Raji (cell line): Measurements from ENCODE around the gene LIMA1.

Experiments used
- POLR2A ChIP-seq: IDR thresholded peaks from 2 replicates; pipeline ENCODE4 v1.6.1; 2011; ENCODE audit warnings: low read depth, low read length, control low read depth; ENCODE audit not compliant: insufficient read depth

LIMA1 gene

DNA sequence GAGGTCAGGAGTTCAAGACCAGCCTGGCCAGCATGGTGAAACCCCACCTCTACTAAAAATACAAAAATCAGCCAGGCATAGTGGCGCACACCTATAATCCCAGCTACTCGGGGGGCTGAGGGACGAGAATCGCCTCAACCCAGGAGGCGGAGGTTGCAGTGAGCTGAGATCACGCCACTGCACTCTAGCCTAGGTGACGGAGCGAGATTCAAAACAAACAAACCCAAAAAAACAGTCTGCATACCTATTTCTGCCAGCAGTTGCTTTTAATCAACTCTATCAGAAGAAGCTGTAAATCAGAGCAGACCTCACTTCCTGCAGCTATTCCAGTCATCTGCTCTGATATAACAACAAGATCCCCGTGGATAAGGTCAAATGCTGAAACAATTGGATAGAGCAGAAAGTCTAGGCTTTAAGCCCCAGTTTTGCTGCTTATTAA lies 50.5 kb downstream of the LIMA1 start:
- TF ChIP-seq POLR2A: no peak

GRCh38 chr12:50232206-50232605 lies 51.1 kb downstream of the LIMA1 start:
- no peak for TF ChIP-seq POLR2A

DNA sequence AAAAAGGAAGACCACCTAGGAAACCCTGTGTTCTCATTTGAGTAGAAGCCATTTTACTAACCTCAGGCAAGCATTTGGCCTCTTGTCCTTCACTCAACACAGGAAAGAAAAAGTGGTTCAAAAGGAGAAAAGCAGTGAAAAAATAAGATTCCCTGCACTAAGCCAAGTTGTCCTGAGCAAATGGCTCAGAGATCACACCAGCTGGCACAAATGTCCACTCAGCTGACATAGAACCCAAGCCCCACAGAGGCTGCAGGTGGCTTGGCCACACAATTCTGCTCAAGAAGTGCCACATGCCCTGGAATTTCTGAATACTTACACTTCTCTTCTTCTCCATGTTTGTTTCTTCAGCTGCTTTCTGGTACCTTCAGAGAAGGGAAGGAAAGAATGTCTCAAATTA lies 52.0 kb downstream of the LIMA1 start:
- no peak for TF ChIP-seq POLR2A

DNA sequence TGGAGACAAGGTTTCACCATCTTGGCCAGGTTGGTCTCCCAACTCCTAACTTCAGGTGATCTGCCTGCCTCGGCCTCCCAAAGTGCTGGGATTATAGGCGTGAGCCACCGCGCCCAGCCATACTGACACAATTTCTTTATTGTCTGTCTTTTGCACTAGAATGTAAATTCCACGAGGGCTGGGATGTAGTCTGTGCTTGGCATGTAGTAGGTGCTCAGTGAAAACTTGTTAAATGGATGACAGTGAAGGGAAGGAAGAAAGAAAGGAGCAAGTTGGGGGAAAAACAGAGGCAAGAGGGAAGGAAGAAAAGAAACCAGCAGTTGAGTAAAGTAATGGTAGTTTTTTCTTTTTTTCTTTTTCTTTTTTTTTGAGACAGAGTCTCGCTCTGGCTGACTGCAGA lies 53.1 kb downstream of the LIMA1 start:
- no peak for TF ChIP-seq POLR2A

DNA sequence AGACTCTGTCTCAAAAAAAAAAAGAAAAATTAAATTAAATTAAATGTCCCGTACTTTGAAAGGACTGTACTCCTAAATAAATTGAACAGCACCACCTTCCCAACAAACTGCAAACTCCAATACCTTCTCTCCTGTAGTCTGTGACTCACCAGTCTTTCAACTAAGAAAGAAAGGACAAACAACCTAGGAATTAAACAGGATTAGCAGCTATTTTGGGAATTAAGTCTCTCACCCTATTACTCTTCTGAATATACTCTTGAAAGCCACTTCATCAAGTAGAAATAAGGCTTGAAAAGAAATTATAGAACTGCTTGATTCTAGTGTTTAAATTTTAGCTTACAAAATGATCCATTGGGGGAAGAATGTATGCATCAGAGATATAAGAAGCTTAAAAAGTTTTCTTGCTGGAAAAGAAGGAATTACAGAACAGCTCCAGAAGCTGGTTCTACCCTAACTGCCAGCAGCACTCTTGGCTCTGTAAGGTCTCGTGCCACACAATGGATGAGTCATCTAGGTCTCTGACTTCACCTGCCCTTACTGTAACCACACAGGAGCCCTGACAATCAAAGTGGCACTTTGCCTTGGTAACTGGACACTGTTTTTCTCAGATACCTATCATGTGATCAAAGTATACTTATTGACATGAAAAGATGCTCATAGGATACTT lies 59.2 kb downstream of the LIMA1 start:
- TF ChIP-seq POLR2A: no peak

DNA sequence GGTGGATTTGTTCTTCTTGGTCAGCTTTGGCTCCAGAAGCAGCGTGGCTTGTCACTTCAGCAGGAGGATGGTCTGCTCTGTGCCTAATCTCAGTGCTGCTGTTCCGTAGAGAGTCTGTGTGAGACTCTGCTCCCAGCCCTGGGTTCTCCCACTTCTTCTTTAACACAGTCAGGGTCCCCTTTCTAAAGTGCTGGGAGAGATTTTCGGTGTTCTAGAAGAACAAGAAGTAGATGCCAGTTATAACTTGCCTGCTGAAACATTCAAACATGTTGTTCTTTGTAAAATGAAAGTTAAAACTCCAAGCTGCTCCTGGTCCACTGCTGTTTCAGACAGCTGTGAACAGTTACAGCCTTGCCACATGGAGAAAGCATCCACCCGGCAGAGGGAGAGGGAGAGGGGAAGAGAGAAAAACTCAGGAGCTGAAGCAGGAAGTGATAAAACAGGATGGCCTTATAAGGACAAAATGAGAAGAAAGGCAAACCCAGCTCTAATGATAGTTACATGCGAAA lies 61.0 kb downstream of the LIMA1 start:
- 0 out of 2 replicates have a peak, but pooled peaks have one; percentile 18 for TF ChIP-seq POLR2A

DNA sequence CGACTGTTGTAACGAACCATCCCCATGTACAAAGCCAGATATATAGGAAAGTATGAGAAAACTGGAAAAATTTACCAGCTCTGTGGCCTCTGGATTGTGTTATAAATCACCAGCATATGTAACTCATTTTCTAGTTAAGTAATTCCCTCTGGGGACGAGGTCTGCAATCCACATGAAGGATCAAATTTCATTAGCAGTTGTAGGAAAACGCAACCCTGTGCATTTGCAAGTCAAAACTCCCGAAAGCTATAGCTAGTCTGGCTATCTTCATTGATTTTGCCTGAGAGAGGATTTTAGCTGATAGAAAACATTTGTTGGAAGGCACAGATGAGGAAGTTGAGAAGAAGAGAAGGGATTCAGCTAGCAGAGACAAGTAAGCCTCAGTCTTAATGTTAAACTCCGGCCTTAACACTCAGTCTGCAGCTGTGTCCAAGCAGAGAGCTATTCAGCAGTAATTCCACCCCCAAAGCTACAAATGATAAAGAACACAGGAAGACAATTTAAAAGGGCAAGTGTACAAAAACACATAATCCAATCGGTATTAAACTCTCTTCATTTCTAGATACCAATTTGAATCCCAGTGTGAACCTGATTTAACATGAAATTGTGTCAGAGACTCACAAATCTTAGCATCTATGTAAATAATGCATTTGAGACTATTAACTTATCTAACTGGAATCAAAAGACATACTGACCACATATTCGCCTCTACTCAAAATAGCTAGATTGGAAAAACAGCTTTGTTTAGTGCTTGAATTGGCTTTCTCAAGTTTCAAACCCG lies 61.9 kb downstream of the LIMA1 start:
- TF ChIP-seq POLR2A: no peak

- no peak for TF ChIP-seq POLR2A
These were observed 62.8 kb downstream of the LIMA1 start for GRCh38 chr12:50220363-50220995.

DNA sequence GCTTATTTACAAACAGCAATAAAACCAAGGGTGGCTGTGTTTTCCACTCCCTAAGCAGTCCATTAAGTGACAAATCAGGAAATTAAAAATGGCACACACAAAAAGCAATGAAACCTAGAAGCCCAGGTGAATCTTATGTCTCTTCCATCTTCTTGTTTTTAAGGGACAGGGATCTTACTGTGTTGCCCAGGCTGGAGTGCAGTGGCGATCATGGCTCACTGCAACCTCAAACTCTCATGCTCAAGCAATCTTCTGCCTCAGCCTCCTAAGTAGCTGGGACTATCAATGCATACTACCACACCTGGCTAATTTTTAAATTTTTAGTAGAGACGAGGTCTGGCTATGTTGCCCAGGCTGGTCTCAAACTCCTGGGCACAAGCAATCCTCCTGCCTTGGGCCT lies 63.8 kb downstream of the LIMA1 start:
- no peak for TF ChIP-seq POLR2A

- no peak for TF ChIP-seq POLR2A
These were observed 64.9 kb downstream of the LIMA1 start for GRCh38 chr12:50218386-50218785.

- TF ChIP-seq POLR2A: no peak
These were observed 66.1 kb downstream of the LIMA1 start for GRCh38 chr12:50217202-50217601.

- no peak for TF ChIP-seq POLR2A
These were observed 68.3 kb downstream of the LIMA1 start for GRCh38 chr12:50215033-50215432.

DNA sequence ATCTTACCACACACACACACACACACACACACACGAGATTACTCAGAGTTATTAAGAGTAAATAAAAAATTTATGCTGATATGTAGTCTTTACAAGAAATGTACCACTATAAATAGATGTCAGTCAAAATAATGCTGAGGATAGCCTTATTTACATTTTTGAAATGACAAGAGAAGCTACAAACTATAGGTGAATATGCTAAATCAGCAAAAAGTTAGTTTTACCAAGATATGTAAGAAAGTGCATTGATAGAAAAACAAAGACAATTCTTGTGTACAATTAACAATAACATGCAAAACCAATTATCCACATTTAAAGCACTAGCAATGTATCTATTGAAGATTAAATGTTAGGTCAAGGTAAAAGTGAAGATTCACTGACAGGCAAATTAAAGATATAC lies 69.3 kb downstream of the LIMA1 start:
- TF ChIP-seq POLR2A: no peak

- TF ChIP-seq POLR2A: no peak
These were observed 69.9 kb downstream of the LIMA1 start for GRCh38 chr12:50213439-50213838.

DNA sequence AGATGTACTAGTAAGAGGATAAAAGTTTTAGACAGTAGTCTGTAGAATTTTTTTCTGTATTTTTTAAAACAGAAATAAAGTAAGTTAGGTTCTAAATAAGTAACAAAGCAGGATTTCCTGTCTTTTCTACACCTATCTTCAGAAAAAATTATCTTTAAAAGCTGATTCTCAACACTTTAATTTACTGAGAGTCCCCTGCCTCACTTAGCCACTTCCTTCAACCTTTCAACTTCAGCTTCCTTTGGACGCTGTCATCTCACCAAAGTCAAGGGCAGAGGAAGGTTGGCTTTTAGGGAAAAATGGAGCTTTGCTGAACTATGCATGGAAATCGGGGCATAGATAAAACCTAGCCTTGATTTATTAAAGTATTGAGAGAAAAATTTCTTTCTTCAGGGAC lies 71.3 kb downstream of the LIMA1 start:
- no peak for TF ChIP-seq POLR2A
